AG09319 (cell line): ENCODE measurements around the gene NHSL1.
"Not testable (repeated sequence)": the region's sequence is repeated elsewhere in the genome, so short reads cannot be mapped to it uniquely, and the experiment has no call there.

ENCODE experiments used
- DNase-seq: peaks from one replicate; pipeline ENCODE4 v3.0.0-alpha.2; 2010; ENCODE audit warnings: low read depth; ENCODE audit errors: extremely low read depth
- TF ChIP-seq, protein P1 (sequence below): IDR thresholded peaks from 2 replicates; pipeline ENCODE4 v1.5.1; 2011; ENCODE audit warnings: low read depth, mild to moderate bottlenecking, inconsistent platforms, low read length, moderate library complexity

The NHSL1 gene

GRCh38 chr6:138426500-138427123 lies 72.7 kb downstream of the NHSL1 start:
- DNase-seq: no peak
- TF ChIP-seq, protein P1, sequence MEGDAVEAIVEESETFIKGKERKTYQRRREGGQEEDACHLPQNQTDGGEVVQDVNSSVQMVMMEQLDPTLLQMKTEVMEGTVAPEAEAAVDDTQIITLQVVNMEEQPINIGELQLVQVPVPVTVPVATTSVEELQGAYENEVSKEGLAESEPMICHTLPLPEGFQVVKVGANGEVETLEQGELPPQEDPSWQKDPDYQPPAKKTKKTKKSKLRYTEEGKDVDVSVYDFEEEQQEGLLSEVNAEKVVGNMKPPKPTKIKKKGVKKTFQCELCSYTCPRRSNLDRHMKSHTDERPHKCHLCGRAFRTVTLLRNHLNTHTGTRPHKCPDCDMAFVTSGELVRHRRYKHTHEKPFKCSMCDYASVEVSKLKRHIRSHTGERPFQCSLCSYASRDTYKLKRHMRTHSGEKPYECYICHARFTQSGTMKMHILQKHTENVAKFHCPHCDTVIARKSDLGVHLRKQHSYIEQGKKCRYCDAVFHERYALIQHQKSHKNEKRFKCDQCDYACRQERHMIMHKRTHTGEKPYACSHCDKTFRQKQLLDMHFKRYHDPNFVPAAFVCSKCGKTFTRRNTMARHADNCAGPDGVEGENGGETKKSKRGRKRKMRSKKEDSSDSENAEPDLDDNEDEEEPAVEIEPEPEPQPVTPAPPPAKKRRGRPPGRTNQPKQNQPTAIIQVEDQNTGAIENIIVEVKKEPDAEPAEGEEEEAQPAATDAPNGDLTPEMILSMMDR: no peak

DNA sequence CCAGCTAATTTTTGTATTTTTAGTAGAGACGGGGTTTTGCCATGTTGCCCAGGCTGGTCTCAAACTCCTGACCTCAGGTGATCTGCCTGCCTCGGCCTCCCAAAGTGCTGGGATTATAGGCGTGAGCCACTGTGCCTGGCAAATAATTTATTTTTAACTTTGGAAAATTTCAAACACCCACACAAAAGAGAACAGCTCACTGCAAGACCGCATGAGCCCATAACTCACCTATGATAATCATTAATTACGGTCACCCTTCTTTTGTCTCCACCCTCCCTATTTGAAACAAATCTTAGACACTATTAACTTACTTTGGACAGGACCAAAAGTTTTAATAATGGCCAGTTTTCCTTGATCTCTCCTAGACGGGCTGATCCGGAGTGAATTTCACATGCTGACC lies 74.0 kb downstream of the NHSL1 start:
- not testable (repeated sequence) for DNase-seq

DNA sequence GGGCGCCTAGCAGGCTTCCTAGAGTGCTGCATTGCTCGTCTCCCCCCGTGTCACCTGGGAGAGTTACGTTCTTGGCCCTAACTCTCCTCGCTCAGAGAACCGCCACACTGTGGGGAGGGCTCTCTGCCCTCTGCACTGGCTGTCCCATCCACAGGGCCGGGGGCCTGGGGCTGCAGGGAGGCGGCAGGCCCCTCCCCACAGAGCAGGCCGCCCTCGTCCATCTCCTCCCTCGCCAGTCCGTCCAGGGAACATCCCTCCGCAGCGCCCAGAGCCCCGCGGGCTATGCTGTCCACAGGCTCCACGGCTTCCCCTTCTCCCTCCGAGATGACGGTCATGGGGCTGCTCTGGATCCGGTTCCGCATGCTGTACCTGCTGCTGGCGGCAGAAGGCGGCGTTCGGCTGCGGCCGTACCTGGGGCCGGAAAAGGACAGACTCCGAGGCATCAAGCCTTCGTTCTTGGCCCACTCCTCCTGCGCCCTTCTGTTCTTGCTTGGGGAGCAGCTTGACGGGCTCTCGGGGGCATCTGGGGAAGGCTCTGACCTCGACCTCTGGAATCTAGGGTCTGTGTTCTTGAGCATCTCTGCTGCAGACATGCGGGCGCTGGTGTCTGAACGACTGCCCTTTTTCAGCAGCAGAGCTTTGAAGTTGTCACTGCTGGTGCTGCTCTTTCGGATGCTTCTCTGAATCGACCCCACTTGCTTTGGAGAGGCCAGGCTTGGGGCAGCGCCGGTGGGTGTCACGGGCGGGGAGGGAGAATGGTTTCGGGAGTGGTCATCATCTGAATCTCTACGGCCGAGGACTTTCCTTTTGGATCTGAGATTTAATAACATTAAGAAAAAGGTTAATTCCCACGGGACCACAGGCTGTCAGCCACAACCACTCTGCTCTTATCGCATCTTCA lies 75.0 kb downstream of the NHSL1 start:
- TF ChIP-seq, protein P1: no peak
- DNase-seq: no peak

GRCh38 chr6:138422861-138423260 lies 76.4 kb downstream of the NHSL1 start:
- TF ChIP-seq, protein P1: no peak
- DNase-seq: no peak

DNA sequence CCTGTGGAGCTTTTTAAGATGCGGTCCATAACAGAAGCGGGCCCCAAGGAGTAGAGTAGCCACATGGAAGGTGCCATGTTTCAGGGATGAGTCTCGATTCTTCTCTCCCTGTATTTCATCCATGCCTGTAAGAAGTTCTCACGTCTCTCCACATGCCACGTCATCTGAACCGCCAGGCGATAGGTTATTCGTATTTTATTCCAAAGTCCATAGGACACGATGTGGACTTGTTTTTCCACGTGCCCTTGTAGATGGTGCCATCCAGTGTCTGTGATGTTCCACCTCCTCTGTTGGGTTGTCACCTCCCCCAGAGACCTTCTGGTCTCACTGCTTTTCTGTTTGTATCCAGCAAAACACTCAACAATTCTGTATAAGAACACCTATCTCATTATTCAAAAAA lies 77.7 kb downstream of the NHSL1 start:
- DNase-seq: no peak
- TF ChIP-seq, protein P1: no peak

DNA sequence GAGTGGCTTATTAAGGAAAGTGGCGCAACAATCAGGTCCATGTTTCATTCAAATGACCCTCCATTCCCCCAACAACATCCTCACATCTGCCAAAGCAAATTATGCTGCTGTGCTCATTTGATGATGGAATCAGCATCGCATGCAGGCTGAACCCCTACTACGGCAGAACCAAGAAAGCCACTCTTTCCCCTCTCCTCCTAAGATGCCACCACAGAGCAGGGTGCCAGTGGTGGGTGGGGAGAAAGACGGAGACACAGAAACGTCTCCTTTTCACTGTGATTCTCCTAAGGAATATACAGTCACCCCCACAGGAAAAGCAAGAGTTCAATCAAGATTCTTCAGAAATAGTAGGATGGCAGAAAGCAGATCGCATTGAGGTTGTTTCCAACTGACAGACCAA lies 78.2 kb downstream of the NHSL1 start:
- DNase-seq: no peak
- TF ChIP-seq, protein P1: no peak

DNA sequence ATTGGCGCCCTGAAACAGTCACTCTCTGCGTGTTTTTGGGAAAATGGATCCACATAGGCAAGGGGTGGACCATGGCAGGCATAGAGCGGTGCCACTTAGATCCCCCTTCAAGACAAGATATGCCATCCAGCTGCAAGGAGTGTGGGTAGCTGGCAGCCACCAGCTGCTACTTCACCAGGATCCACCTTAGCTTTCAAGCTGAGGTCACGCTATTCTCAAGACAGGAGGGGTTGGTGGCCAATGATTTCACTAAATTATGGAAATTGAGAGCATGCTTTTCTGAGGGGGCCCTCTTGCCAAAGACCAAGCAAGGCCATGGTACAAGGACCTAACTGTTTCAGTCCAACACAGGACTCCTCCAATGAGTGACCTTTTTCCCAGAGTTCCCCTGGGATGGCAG lies 78.9 kb downstream of the NHSL1 start:
- no peak for DNase-seq
- TF ChIP-seq, protein P1: no peak
